Measurements from ENCODE around the gene POPDC2.

POPDC2 gene

GRCh38 chr3:119639494-119640350 is 20.7 kb downstream of the POPDC2 start:
- DNase-seq (no peak), ATAC-seq (peak; percentile 19)

GRCh38 chr3:119637679-119638477 is 22.5 kb downstream of the POPDC2 start:
- DNase-seq (no peak), ATAC-seq (peak; percentile 35)

- ATAC-seq (no peak), DNase-seq (no peak)
Measured at GRCh38 chr3:119636891-119637611, 23.3 kb downstream of the POPDC2 start.

- ATAC-seq (no peak), DNase-seq (no peak)
Measured at GRCh38 chr3:119636249-119636648, 24.1 kb downstream of the POPDC2 start.

GRCh38 chr3:119635719-119636118 is 24.7 kb downstream of the POPDC2 start:
- no peak for ATAC-seq

GRCh38 chr3:119632829-119633228 is 27.6 kb downstream of the POPDC2 start:
- DNase-seq: no peak

More at GRCh38 chr3:119635719-119636118, 24.7 kb downstream of the POPDC2 start:
- no peak for DNase-seq

DNA sequence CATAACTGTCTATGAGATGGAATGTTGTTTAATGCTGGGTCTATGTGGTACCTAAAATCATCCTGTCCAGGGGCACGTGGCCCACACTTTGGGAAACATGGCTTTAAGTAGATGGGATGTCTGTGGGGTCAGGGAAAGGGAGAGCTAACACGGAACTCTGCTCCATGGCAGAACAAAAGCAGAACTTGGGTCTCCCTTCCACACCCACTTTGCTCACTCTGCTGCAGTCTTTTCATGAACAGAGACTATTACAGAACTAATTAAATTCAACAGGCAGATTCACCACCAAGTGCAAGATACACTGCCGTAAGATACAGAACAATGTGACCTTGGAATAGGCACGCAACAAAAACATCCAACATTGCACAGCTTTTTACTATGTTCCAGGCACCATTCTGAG is 28.2 kb downstream of the POPDC2 start:
- ATAC-seq: no peak

More at GRCh38 chr3:119632829-119633228, 27.6 kb downstream of the POPDC2 start:
- ATAC-seq: no peak

GRCh38 chr3:119631516-119631915 is 28.9 kb downstream of the POPDC2 start:
- ATAC-seq: no peak
- no peak for DNase-seq

More for the DNA sequence above, 28.2 kb downstream of the POPDC2 start:
- DNase-seq: no peak

- ATAC-seq (no peak), DNase-seq (no peak)
Measured at GRCh38 chr3:119630880-119631329, 29.5 kb downstream of the POPDC2 start.

GRCh38 chr3:119630128-119630879 is 30.1 kb downstream of the POPDC2 start:
- ATAC-seq (no peak), DNase-seq (no peak)

GRCh38 chr3:119628816-119629445 is 31.5 kb downstream of the POPDC2 start:
- ATAC-seq: peak; percentile 25
- no peak for DNase-seq

DNA sequence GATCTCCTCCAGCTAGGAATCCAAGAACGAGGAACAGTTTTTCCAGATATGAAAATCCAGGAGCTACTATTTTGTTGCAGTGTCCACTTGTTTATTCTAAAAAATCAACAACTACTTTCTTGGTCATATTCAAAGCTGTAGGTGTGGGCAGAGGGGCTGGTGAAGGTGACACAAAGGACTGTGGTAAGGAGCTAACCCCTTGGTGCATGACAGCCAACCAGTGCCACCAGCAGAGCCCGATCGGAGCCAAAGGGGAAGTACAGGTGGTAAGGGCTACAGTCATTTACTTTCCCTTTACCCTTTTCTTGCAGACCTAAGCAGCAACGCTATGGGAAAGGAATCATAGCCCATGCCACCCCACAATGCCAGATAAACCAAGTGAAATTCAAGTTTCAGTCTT is 32.0 kb downstream of the POPDC2 start:
- DNase-seq: peak; percentile 47
- ATAC-seq: peak; percentile 81

- DNase-seq: peak; percentile 49
- peak; percentile 44 for ATAC-seq
Measured at GRCh38 chr3:119627461-119627860, 32.9 kb downstream of the POPDC2 start.

- no peak for ATAC-seq
Measured at GRCh38 chr3:119626196-119626595, 34.2 kb downstream of the POPDC2 start.

GRCh38 chr3:119625451-119626153 is 34.8 kb downstream of the POPDC2 start:
- DNase-seq (no peak), ATAC-seq (no peak)

More at GRCh38 chr3:119626196-119626595, 34.2 kb downstream of the POPDC2 start:
- DNase-seq: no peak

DNA sequence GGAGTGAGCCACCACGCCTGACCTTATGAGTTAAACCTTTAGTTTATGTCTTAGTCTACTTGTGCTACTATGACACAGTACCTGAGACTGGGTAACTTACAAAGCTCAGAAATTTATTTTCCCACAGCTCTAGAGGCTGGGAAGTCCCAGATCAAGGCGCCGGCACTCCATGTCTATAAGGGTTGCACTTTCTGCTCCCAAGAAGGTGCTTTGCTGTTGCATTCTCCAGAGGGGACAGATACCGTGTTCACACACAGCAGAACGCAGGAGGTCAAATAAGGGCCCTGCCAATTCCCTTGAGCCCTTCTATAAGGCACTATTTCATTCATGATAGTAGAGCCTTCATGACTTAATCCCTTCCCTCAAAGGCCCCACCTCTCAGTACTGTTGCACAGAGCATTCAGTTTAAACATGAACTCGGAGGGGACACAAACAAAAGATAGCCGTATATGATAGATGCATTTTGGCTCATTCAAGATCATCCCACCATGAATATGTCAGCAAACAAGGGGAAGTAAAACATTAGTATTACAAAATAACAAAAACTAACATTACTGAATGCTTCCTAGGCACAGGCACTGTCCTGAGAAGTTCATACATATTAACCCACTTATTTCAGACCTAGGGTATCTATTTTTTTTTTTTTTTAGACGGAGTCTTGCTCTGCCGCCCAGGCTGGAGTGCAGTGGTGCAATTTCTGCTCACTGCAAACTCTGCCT is 36.2 kb downstream of the POPDC2 start:
- ATAC-seq (no peak), DNase-seq (no peak)

DNA sequence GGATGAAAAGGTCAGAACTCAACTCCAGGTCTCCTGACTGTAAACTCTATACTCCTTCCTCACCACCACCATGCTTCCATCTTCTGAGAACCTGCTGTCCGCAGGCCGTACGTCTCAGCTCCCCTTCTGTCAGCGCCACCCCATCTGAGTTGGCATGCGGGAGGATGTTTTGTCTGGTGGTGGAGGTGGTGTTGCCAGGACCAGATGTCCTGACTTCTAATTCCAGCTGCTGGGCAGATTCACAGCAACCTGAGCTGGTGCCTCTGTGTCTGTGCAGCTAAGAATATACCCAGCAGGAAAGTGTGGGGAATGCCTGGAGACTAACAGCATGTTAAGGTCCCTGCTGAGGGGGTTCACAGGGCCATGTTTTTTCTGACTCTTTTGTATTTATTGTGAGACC is 39.5 kb downstream of the POPDC2 start:
- DNase-seq (no peak), ATAC-seq (no peak)

GRCh38 chr3:119619094-119619493 is 41.3 kb downstream of the POPDC2 start:
- DNase-seq (no peak), ATAC-seq (no peak)

- DNase-seq: no peak
- ATAC-seq: no peak
Measured at GRCh38 chr3:119616056-119616455, 44.3 kb downstream of the POPDC2 start.

DNA sequence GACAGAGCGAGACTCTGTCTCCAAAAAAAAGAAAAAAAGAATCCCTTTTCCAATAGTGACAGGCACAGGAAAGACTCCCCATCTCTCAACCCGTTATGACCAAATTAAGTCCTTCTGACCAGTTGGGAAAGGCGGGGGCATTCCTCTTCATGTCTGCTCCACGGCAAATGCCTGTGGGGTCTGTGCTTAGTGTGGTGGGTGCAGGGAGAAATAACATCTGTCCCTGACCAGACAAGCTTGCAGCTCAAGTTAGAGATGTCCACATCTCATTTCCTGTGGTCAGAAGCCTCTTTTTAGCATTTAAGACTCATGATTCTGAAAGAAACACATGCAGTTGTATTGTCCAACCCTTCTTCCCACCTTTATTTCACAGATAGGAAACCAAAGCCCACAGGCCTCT is 46.5 kb downstream of the POPDC2 start:
- no peak for ATAC-seq
- DNase-seq: no peak

Measured in stimulated activated naive CD8-positive, alpha-beta T cell treated with anti-CD3 and anti-CD28 coated beads, Interleukin-15, Interleukin-2, amounts not matched to agents 100 U/mL and 50 U/mL, for 24 hours (primary cell).